DMS153 (cell line): ENCODE results near the gene DHCR24.

Source experiments
- DNase-seq: peaks from one replicate; lab custom pipeline; 2025; lab: John Stamatoyannopoulos, UW

DHCR24 gene

GRCh38 chr1:54845772-54846171 lies 41.2 kb downstream of the DHCR24 start:
- DNase-seq = no peak

GRCh38 chr1:54844564-54844963 lies 42.4 kb downstream of the DHCR24 start:
- no peak for DNase-seq

GRCh38 chr1:54843449-54843848 lies 43.5 kb downstream of the DHCR24 start:
- DNase-seq = no peak

GRCh38 chr1:54842963-54843362 lies 44.0 kb downstream of the DHCR24 start:
- DNase-seq = no peak

GRCh38 chr1:54842206-54842915 lies 44.6 kb downstream of the DHCR24 start:
- DNase-seq = no peak

GRCh38 chr1:54839824-54840223 lies 47.2 kb downstream of the DHCR24 start:
- DNase-seq = no peak

- DNase-seq = no peak
Observed at GRCh38 chr1:54838565-54839180, 48.3 kb downstream of the DHCR24 start.

- no peak for DNase-seq
Observed at GRCh38 chr1:54837002-54837853, 49.8 kb downstream of the DHCR24 start.

GRCh38 chr1:54836594-54836993 lies 50.4 kb downstream of the DHCR24 start:
- no peak for DNase-seq

- DNase-seq = no peak
Observed at GRCh38 chr1:54835970-54836369, 51.0 kb downstream of the DHCR24 start.

- no peak for DNase-seq
Observed at GRCh38 chr1:54835131-54835898, 51.7 kb downstream of the DHCR24 start.

GRCh38 chr1:54834007-54834541 lies 52.9 kb downstream of the DHCR24 start:
- DNase-seq = no peak

- DNase-seq = no peak
Observed at GRCh38 chr1:54833121-54833520, 53.9 kb downstream of the DHCR24 start.

- DNase-seq = no peak
Observed at GRCh38 chr1:54826226-54826816, 60.7 kb downstream of the DHCR24 start.

- DNase-seq = no peak
Observed at GRCh38 chr1:54825696-54826095, 61.3 kb downstream of the DHCR24 start.

GRCh38 chr1:54823670-54824069 lies 63.3 kb downstream of the DHCR24 start:
- DNase-seq = no peak

- no peak for DNase-seq
Observed at GRCh38 chr1:54819733-54820132, 67.3 kb downstream of the DHCR24 start.

- no peak for DNase-seq
Observed at GRCh38 chr1:54819195-54819536, 67.8 kb downstream of the DHCR24 start.

- no peak for DNase-seq
Observed at GRCh38 chr1:54818461-54819194, 68.4 kb downstream of the DHCR24 start.

- no peak for DNase-seq
Observed at GRCh38 chr1:54816951-54817350, 70.0 kb downstream of the DHCR24 start.

- no peak for DNase-seq
Observed at GRCh38 chr1:54816130-54816529, 70.9 kb downstream of the DHCR24 start.
